ENCODE data around the gene GPR161.

DNA sequence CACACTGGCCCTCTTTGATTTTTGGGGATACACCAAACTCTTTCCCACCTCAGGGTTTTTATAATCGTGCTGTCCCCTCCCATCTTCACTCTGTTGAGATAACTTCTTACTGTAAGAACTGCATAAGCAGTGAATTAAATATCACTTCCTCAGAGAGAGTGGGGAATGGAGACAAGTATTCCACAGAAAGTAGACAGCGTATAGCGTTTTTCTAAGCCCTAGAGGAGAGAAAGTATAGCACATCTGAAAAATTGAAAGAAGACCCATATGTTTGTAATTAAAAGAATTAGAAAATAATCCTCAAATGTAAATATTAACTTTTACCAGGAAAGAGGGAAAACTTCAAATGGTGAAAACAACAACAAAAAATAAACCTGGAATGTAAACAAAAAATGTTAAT, 67.3 kb downstream of the GPR161 start:
- no peak for TF ChIP-seq ZZZ3 (IDR thresholded peaks at IDR 0.05; ENCODE audit: control insufficient read depth, insufficient read length, low read depth)
- TF ChIP-seq, protein P1, sequence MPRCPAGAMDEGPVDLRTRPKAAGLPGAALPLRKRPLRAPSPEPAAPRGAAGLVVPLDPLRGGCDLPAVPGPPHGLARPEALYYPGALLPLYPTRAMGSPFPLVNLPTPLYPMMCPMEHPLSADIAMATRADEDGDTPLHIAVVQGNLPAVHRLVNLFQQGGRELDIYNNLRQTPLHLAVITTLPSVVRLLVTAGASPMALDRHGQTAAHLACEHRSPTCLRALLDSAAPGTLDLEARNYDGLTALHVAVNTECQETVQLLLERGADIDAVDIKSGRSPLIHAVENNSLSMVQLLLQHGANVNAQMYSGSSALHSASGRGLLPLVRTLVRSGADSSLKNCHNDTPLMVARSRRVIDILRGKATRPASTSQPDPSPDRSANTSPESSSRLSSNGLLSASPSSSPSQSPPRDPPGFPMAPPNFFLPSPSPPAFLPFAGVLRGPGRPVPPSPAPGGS (IDR thresholded peaks at IDR 0.05; ENCODE audit: borderline replicate concordance, insufficient read depth, low read depth, low read length, poor library complexity, severe bottlenecking) = no peak
- TF ChIP-seq EZH2 (IDR thresholded peaks at IDR 0.05; ENCODE audit: borderline replicate concordance, control insufficient read depth, low read depth, low read length) = no peak
